Activated effector memory CD4-positive, alpha-beta T cell treated with anti-CD3 and anti-CD28 coated beads, Interleukin-2, amount 50 U/mL, for 16 hours (primary cell): ENCODE measurements around the gene MTLN.
"Not testable (repeated sequence)": the region's sequence is repeated elsewhere in the genome, so short reads cannot be mapped to it uniquely, and the experiment has no call there.

Source experiments
- DNase-seq: peaks from one replicate; pipeline ENCODE4 v3.0.0-alpha.2; 2020

MTLN gene

GRCh38 chr2:110211938-110212858 lies at the start of gene MTLN:
TSS of gene MTLN (minus strand) at chr2:110212547. CDS start at chr2:110212525, 22 bp downstream.
- peak; percentile 83 for DNase-seq

- DNase-seq = not testable (repeated sequence)
Observed at GRCh38 chr2:110261910-110262309, 49.6 kb upstream of the MTLN start.

GRCh38 chr2:110248081-110248795 lies 35.9 kb upstream of the MTLN start:
- DNase-seq = not testable (repeated sequence)

GRCh38 chr2:110245488-110246435 lies 33.4 kb upstream of the MTLN start:
- not testable (repeated sequence) for DNase-seq

- not testable (repeated sequence) for DNase-seq
Observed at GRCh38 chr2:110243283-110243682, 30.9 kb upstream of the MTLN start.

- DNase-seq = not testable (repeated sequence)
Observed at GRCh38 chr2:110234514-110234913, 22.2 kb upstream of the MTLN start.

- DNase-seq = not testable (repeated sequence)
Observed at GRCh38 chr2:110229886-110230285, 17.5 kb upstream of the MTLN start.

GRCh38 chr2:110222626-110223025 lies 10.3 kb upstream of the MTLN start:
- DNase-seq = not testable (repeated sequence)

GRCh38 chr2:110221938-110222337 lies 9.6 kb upstream of the MTLN start:
- no peak for DNase-seq

- DNase-seq = no peak
Observed at GRCh38 chr2:110220190-110220564, 7.8 kb upstream of the MTLN start.

- no peak for DNase-seq
Observed at GRCh38 chr2:110219496-110220189, 7.3 kb upstream of the MTLN start.

GRCh38 chr2:110218889-110219288 lies 6.5 kb upstream of the MTLN start:
- not testable (repeated sequence) for DNase-seq

- DNase-seq = no peak
Observed at GRCh38 chr2:110216803-110217202, 4.5 kb upstream of the MTLN start.

- no peak for DNase-seq
Observed at GRCh38 chr2:110216199-110216598, 3.9 kb upstream of the MTLN start.

GRCh38 chr2:110215566-110216158 lies 3.3 kb upstream of the MTLN start:
- DNase-seq = no peak

GRCh38 chr2:110215091-110215490 lies 2.7 kb upstream of the MTLN start:
- DNase-seq = no peak

- not testable (repeated sequence) for DNase-seq
Observed at GRCh38 chr2:110213522-110213921, 1.2 kb upstream of the MTLN start.

GRCh38 chr2:110205660-110206455 lies 6.5 kb downstream of the MTLN start:
- no peak for DNase-seq

- DNase-seq = peak; percentile 93
Observed at GRCh38 chr2:110204408-110205385, 7.7 kb downstream of the MTLN start, which contains the start of gene NPHP1. TSS of gene NPHP1 (minus strand) at chr2:110205013. CDS start at chr2:110204968, 45 bp downstream.
